ENCODE data around the gene FAM210A.

The FAM210A gene

GRCh38 chr18:13620206-13620672 is 106.1 kb downstream of the FAM210A start:
- DNase-seq, result no peak

GRCh38 chr18:13619505-13620205 is 106.7 kb downstream of the FAM210A start:
- no peak for DNase-seq

GRCh38 chr18:13618760-13619438 is 107.5 kb downstream of the FAM210A start:
- DNase-seq, result no peak

GRCh38 chr18:13617826-13618515 is 108.4 kb downstream of the FAM210A start:
- DNase-seq, result no peak

GRCh38 chr18:13616525-13617035 is 109.8 kb downstream of the FAM210A start:
- DNase-seq, result no peak

GRCh38 chr18:13616041-13616440 is 110.3 kb downstream of the FAM210A start:
- DNase-seq, result no peak

GRCh38 chr18:13615432-13615861 is 110.9 kb downstream of the FAM210A start:
- DNase-seq, result no peak

GRCh38 chr18:13614641-13615288 is 111.6 kb downstream of the FAM210A start:
- DNase-seq, result no peak

- no peak for DNase-seq
These were observed 112.5 kb downstream of the FAM210A start for GRCh38 chr18:13613591-13614501.
